GM21423 (cell line): ENCODE data around the gene CELA3B.
"Not testable (repeated sequence)": the region's sequence is repeated elsewhere in the genome, so short reads cannot be mapped to it uniquely, and the experiment has no call there.

ENCODE experiments used
- ATAC-seq: cut with Tn5 transposase; IDR thresholded peaks from one replicate; pipeline ENCODE4 v1.9.1; 2021; ENCODE audit warnings: mild to moderate bottlenecking, moderate library complexity; ENCODE audit not compliant: unreplicated experiment

The CELA3B gene, protein sequence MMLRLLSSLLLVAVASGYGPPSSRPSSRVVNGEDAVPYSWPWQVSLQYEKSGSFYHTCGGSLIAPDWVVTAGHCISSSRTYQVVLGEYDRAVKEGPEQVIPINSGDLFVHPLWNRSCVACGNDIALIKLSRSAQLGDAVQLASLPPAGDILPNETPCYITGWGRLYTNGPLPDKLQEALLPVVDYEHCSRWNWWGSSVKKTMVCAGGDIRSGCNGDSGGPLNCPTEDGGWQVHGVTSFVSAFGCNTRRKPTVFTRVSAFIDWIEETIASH

DNA sequence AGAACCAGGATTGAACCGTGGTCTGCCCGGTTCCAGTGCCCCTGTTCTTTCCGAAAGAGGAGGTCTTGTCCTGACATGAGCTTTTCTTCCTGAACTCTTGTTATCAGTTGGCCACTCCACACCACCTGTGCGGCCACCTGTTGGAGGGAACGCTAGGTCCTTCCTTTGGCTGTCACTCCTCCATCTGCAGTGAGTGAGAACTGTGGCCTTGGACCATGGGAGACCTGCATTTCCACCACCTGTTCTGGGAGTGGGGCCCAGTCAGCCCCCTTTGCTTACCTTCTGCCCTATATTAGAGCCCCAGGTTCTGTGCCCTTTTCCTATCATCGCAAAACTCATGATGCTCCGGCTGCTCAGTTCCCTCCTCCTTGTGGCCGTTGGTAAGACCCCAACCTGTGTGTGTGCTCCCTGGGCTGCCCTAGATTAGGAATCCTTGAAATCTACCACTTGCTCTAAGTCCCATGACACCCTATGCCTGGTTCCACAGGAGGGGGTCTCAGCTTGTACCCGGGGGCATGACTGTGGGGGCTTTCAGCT is at the start of gene CELA3B:
CELA3B (plus strand) TSS at position 320 of the 537 bp plus-strand sequence; CDS start at position 338, 18 bp downstream.
- ATAC-seq = not testable (repeated sequence)

DNA sequence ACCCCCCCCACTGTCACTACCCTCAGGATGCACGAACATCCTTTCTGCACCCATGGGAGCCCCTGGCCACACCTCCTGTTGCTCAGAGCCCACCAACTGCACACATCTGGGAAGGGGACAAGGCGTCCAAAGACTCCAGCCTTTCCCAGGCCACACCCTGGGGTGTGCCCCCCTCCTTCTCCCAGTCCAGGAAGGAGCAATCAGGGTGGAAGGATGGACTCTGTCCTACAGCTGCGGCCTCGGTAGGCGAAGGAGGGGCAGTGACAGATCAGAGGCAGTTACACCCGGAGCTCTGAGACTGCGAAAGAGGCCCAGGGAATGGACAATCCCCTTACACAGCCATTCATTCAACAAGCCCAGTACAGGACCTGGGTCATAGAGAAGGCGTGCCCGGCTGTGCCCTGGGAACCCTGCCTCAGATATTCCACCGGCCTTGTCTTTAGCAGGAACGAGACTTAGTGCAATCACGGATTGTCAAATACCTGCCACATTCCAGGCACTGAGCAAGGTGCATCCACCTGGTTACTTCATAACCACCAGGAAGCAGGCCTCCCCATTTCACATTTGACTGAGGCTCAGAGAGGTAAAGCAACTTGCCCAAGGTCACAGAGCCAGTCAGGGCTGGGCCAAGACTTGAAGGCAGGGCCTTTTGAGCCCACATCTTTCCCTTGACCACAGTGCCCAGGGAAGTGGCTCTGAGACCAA is 49.1 kb upstream of the CELA3B start:
- no peak for ATAC-seq

DNA sequence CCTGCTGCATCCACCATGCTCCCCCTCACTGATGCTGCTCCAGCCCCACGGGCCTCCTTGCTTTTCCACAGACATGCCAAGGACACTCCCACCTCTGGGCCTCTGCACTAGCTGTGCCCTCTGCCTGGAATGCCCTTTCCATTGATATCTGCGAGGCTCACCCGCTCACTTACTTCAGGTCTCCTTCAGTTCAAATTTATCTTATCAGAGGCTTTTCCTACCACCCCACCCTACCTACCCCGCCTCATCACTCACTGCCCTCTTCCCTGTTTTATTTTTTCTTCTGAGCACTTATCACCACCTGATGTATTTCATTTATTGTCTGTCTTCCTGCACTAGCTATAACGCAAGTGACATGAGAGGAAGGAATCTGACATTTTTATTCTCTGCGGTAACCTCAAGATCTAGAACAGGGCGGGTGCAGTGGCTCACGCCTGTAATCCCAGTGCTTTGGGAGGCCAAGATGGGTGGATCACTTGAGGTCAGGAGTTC is 46.7 kb upstream of the CELA3B start:
- ATAC-seq = no peak

DNA sequence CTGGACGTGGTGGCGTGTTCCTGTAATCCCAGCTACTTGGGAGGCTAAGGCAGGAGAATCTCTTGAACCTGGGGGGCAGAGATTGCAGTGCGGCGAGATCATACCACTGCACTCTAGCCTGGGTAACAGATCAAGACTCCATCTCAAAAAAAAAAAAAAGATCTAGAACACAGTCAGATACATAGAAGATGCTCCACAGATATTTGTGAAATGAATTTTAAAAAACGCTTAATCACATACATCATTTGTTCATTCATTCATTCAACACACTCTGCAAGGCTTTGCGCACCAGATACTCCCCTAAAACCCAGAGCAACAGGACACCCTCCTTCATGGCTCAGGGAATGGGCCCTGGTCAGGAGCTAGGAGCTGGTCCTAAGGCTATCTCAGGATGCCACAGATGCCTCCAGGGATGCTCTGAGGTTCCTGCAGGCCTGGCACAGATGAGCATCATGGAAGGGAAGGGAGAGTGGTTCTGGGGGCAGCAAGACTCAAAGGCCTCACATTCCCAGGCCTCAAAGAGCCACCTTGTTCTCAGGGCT is 46.1 kb upstream of the CELA3B start:
- ATAC-seq = no peak

DNA sequence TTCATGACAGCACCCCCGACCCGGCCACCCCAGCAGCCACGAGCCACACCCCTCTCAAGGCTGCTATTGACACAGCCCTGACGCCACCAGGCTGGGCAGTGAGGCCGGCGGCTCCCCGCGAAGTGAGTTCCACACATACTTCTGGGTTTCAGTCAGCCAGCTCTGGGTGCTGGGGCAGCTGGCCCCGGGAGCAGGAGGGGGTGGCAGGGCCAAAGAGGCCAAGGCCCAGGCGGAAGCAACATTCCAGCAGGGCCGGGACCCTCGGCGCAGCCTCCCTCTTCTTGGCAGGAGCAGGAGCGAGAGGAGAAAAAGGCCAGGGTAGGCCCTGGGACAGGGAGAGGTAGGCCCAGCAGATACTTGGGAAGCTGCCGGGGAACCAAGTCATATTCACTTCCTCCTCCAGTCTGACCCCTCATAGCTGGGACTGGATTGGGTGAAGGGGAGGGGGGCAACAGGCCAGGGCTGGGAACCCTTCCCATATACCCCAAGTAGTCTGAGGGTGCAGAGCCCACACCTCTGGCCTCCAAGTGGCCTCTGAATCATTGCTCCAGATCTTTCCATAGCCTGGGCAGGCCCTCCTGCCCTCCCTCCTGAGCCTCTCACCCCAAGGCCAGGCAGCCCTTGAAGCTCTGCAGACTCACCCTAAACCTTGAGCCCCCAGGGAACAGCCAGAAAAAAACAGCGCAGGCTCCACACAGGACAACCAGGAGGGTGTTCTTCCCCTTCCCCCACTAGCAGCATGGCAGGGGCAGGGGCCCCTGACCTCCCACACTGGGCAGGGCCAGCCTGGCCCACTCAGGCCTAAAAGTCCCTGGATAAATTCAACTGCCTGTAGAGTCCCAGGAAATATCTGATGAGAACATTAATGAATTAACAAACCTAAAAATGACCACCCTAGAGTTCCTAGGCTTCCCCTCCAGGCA is 45.4 kb upstream of the CELA3B start:
- ATAC-seq = no peak

DNA sequence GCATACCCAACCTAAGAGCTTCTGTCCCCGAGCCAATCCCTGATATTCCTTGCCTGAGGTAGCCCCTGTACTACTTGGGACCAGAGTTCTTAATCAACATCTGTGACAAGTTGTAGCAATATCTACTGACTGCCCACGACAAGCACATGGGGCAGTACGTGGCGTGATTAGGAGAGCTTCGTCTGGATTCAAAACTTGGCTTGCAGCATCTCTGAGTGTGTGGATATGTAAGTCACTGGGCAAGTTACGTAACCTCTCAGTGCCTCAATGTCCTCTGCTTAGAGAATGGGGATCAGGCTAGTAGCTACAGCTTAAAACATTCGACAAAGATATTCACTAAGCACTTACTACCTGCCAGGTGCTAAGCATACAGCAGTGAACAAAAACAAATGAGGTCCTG is 44.7 kb upstream of the CELA3B start:
- no peak for ATAC-seq

DNA sequence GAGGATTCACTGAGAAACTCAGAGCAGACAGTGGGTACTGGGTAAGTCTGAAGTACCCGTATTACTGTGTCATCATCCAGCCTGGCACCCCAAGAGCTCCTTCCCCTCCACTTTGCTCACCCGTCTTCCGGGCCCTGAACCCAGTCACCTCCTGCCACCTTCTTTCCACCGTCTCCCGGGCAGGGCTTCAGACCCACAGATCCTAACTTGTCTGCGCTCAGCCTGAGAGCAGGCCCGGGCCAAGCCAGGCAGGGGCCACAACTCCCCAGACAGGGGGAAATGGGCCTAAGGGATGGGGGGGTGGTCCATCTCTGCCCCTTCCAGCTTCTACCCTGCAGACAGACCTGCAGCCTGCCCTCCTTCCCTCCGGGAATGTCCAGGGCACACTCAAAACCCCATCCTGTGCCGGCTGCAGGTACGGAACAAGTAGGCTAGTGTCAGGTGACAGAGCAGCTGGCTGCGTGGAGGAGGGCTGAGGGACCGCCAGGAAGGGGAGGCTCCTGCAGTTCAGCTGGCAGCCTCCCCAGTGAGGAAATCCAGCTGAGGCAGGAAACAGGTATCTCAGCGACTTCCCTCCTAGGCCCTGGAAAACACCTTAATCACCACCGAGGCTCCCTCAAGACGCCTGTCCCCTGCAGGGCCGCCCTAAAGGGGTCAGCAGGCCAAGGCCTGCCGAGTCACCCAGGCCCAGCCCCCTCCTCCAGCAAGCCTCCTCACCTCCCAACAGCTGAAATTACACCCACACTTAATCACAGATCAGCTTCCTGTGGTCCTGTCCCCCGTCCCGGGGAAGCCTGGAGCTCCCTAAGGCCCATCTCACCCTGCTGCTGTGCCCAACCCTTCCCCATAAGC is 43.2 kb upstream of the CELA3B start:
- ATAC-seq = no peak

DNA sequence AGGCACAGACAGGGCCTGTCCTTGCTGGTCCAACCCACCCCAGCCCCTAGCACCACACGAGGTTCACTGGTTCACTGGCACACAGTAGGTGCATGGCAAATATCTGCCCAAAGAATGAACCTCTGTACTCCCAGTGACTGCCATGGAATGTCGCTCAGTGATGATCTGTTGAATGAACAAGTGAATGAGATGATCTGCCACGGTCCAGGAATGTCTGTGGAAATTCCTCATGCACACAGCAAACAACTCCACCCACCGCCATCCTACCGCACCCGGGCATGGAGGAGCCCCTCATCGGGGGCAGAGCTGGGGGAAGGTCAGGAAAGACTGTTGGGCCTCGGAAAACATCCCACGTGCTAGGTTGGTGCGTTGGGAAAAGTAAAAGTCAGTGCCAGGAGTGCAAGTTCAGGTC is 41.4 kb upstream of the CELA3B start:
- no peak for ATAC-seq

DNA sequence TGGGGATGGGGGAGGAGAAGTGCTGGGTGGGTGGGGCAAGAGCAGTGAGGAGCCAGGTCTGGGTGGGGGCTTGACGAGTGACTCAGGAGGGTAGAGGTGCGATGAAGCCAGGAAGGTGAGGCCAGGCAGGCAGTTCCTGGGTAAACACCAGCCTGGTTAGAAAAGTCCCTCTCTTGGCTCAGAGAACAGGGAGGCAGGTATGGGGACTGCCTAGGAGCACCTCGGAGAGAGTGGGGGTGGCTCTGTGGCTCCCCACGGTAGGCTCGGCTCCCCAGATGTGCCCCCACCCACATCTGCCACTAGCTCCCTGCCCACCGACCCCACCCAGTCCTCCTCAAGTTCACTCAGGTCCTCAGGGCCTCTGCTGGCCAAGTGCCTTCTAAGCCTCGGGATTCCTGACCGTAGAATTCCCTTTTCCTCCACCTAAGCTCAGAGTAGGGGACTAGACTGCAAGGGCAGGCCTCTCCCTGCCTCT is 40.9 kb upstream of the CELA3B start:
- ATAC-seq = no peak

DNA sequence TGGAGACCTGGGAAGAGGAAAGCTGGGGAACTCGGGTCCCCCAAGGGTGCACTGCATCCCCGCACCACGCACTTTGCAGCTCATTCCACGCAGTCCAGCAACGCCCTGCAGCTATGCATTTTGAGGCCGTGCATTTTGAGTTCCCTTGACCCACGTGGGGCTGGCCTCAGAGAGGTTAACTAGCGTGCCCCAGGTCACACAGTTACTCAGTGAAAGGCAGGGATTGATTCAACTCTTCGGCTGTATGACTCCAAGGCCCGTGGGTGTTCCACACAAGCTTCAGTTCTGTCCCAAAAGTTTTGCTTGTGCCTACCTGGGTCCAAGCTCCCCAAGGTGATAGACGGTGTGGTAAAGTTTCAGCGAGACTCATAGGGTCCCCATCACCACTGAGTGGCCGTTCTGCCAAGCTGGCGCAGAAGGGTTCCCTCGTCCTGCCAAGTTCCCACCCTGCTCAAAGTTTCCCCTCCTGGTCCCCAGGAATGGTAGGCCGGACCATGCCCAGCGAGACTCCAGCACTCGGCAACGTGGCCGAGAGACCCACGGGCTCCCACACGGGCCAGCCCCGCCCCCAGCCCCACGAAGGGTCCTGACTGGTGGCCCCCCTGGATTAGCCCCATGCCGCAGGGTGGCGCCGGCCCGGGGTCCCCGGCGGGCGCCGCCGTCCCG is 40.3 kb upstream of the CELA3B start:
- ATAC-seq = no peak

DNA sequence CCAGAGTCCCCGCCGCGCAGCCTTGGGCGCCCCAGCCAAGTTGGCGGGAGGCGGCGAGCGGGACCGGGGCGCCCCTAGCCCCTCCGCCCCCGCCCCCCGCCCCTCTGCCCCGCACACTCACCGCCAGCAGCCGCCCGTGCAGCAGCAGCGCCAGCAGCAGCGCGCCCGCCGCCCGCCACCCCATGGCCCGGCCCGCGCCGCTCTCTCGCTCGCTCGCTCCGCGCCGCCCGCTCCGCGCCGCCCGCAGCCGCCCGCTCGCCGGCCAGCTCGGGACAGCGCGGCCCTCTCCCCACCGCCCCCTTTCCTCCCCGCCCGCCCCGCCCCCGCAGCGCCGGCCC is 39.8 kb upstream of the CELA3B start, which contains the start of gene HSPG2:
HSPG2 (minus strand) TSS at position 277 of the 338 bp plus-strand sequence; CDS start at position 184, 93 bp downstream.
- no peak for ATAC-seq

DNA sequence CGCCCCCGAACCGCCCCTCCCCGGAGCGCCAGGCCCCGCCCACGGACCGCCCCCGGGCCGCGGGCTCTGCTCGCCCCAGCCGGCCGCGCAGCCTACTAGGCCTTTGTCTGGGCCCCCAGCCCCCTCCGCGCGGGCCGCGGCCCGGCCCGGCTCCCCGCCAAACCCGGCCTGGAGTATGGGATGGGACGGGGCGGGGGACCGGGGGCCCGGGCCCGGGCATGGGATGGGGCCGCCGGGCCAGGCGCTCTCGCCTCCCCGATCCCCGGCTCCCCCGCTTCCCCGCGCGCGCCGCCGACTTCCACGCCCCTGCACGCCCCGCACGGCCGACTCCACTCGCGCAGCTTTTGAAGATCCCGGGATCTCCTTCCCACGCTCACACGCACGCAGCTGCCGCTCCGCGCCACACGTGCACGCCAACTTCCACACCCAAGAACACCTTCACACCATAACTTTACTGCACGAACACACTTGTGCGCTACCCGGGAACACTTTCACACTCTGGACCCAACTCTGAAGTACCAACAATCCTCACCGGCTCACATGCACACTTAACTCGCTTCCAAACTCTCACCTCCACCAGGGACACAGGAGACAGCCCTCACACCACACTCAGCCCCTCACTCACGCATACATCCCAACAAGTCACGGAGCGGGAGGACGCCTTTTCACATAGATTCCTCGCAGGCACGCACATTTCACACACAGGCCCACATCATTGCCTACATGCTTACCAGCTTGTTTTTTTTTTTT is 39.3 kb upstream of the CELA3B start:
- peak; percentile 51 for ATAC-seq

DNA sequence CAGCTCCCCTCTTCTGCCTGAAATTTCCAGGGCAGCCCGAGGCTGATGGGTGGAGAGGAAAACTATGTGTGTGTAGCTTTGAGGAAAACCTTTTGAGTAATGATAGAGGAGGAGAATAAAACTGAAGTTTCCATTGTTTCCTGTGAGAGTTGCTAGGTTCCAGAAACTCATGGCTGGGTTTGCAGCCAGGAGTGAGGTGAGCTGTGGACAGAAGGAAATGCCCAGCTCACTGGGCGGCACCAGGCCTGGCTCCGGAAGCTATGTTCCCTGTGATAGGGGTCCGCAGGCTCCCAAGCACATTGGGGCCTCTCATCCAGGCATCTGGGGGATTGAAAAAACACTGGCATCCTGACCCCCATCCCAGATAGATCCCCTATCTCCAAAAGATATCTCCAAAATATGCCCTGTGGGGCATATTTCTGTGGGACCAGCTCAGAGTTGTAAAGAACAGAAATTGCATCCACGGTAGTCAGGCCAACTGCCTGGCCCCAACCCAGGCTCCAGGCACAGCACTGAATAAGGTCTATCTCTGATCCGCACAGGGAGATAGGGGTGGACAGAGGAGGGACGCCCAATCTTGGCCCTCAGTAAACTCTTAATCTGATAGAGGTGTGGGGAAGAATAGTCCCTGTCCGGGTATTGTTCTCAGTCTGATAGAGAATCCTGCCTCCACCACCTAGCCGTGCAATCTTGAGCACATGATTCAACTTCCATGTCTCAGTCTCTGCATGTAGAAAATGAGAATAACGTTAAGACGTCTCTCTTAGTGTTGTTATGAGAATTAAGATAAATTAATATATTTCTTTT is 37.9 kb upstream of the CELA3B start:
- no peak for ATAC-seq

DNA sequence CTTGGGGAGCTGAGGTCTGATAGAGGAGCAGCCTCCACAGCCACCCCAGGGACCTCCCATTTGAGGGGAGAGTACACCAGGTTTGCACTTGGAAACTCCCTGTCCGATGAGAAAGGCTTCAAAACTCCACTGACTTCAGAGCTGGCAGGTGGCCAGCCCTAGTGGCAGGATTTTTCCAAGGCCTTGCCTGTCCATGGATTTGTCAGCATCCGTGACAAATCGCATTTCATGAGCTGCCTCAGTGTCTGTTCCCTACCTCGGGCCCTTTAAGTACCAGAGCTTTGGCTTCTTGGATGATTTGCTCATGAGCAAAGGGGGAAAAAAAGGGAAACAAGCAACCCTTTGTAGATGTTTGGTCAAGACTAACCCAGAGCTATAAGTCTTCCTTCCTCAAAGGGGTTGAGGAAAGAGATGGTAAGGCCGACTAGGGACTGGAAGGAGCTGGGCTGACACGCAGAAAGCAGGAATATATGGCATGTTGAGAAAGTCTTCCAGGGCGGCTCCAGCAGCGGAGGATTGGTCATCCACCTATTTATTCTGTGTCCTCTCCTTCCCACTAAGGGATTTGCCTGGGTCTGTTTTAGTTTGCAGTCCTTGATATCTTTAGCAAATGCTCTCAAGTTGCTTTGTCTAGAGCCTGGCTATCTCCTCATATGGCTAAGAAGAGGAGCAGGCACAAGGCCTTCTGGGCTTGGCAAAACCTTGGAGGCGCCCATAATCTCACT is 37.0 kb upstream of the CELA3B start:
- no peak for ATAC-seq

DNA sequence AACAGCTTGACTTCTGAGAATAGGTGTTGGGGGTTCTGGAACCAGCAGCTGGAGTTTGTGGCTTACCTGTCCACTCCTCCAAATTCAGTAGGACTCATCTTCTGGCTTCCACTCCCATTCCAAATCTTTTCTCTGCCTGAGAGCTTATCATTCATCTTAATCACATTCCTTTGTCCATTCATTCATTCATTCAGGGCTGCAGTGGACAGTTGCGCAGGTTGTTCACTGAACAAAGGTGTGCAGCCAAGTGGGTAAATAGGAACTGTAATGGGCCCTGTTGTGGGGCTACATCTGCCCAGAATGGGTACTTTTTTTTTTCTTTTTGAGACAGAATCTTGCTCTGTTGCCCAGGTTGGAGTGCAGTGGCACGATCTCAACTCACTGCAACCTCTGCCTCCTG is 36.3 kb upstream of the CELA3B start:
- no peak for ATAC-seq

DNA sequence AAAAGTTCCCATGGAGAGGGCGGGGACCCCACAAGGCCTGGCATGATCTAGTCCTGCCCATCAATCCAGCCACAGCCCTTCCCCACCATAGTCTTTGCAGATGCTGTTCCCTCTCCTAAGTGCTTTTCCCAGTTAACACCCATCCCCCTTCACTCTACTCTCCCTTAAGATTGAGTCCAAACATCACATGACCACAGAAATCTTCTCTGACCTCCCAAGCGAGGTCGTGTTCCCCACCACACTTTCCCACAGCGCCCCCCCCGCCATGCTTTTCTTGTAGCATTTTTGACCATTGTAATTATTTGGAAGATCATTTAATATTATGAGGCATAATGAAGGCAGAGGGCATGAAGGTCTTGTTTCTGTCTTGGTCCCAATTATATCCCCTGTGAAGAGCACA is 35.5 kb upstream of the CELA3B start:
- ATAC-seq = no peak

DNA sequence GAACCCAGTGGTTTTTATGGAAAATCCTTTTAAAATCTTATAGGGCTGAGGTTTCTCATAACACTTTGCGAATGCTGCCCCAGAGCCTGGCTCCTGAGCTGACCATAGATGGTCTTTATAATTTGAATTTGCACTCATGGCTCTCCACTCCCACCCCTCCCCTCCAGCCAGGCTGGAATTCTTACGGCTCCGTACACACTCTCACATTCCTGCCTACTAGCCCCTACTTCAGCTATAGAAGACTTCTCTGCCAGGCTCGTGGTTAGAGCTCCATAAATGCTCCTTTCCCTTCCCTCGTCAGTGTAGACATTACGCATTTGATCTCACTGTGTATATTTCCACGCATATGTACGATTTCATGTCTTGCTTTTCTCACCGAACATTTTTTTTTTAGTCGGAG is 34.4 kb upstream of the CELA3B start:
- no peak for ATAC-seq
